WERI-Rb-1 (cell line): ENCODE results near the gene AAR2.

ENCODE experiments used
- DNase-seq: peaks from one replicate; pipeline ENCODE4 v3.0.0-alpha.2; 2020
- H3K27ac ChIP-seq: fragments of 250-450 bp; sonication (Bioruptor Pico); 2 replicates; pipeline ENCODE4 v1.5.1; 2020; ENCODE audit warnings: mild to moderate bottlenecking, moderate library complexity
- H3K27me3 ChIP-seq: fragments of 250-450 bp; sonication (Bioruptor Pico); 2 replicates; pipeline ENCODE4 v1.5.1; 2021; ENCODE audit warnings: mild to moderate bottlenecking, low read depth, moderate library complexity; ENCODE audit not compliant: insufficient read depth, severe bottlenecking
- H3K36me3 ChIP-seq: fragments of 250-450 bp; sonication (Bioruptor Pico); 2 replicates; pipeline ENCODE4 v1.5.1; 2020; ENCODE audit warnings: mild to moderate bottlenecking, moderate library complexity
- H3K4me3 ChIP-seq: 2 replicates; pipeline ENCODE4 v1.5.1; 2011; ENCODE audit warnings: low read depth, mild to moderate bottlenecking, control low read depth, low read length
- H3K9me3 ChIP-seq: fragments of 250-450 bp; sonication (Bioruptor Pico); 2 replicates; pipeline ENCODE4 v1.5.1; 2021; ENCODE audit warnings: mild to moderate bottlenecking, moderate library complexity; ENCODE audit not compliant: severe bottlenecking
- CTCF ChIP-seq: IDR thresholded peaks from 2 replicates; pipeline ENCODE4 v1.5.1; 2011; ENCODE audit warnings: low read depth, mild to moderate bottlenecking, control low read depth, inconsistent platforms, low read length

The AAR2 gene

GRCh38 chr20:36200451-36200850, 35.8 kb upstream of the AAR2 start:
- TF ChIP-seq CTCF: no peak
- Histone ChIP-seq H3K9me3 (no peaks in the 10 kb centered on the region), H3K27ac (peak overlapping the region; percentile 61), H3K27me3 (no peaks in the 10 kb centered on the region), H3K4me3 (no peak overlapping the region), H3K36me3 (no peaks in the 10 kb centered on the region)
- peak; percentile 66 for DNase-seq

- no peak for TF ChIP-seq CTCF
- no peak overlapping the region for H3K4me3 ChIP-seq
- no peaks in the 10 kb centered on the region for H3K9me3 ChIP-seq
- no peaks in the 10 kb centered on the region for H3K36me3 ChIP-seq
- H3K27ac ChIP-seq: no peak overlapping the region; the same call in 1 of the 2 replicates
- H3K27me3 ChIP-seq: no peaks in the 10 kb centered on the region
- no peak for DNase-seq
Measured at GRCh38 chr20:36201198-36201597, 35.1 kb upstream of the AAR2 start.

- H3K9me3 ChIP-seq: no peaks in the 10 kb centered on the region
- no peaks in the 10 kb centered on the region for H3K36me3 ChIP-seq
- H3K27me3 ChIP-seq: no peaks in the 10 kb centered on the region
- no peak overlapping the region for H3K4me3 ChIP-seq
- TF ChIP-seq CTCF: peak; percentile 99
- H3K27ac ChIP-seq: no peak overlapping the region
- DNase-seq: peak; percentile 80
Measured at GRCh38 chr20:36202891-36203338, 33.4 kb upstream of the AAR2 start.

GRCh38 chr20:36203861-36204260, 32.4 kb upstream of the AAR2 start:
- no peaks in the 10 kb centered on the region for H3K27me3 ChIP-seq
- DNase-seq: no peak
- no peak overlapping the region for H3K4me3 ChIP-seq
- no peaks in the 10 kb centered on the region for H3K36me3 ChIP-seq
- H3K9me3 ChIP-seq: no peaks in the 10 kb centered on the region
- TF ChIP-seq CTCF: no peak
- no peak overlapping the region for H3K27ac ChIP-seq

GRCh38 chr20:36205026-36205425, 31.3 kb upstream of the AAR2 start:
- no peak for DNase-seq
- Histone ChIP-seq H3K27me3 (no peaks in the 10 kb centered on the region), H3K4me3 (no peak overlapping the region), H3K27ac (no peak overlapping the region), H3K9me3 (no peaks in the 10 kb centered on the region), H3K36me3 (no peaks in the 10 kb centered on the region)
- TF ChIP-seq CTCF: no peak

- H3K27ac ChIP-seq: no peak overlapping the region
- H3K4me3 ChIP-seq: no peak overlapping the region
- no peaks in the 10 kb centered on the region for H3K27me3 ChIP-seq
- TF ChIP-seq CTCF: no peak
- DNase-seq: no peak
- H3K9me3 ChIP-seq: no peaks in the 10 kb centered on the region
- H3K36me3 ChIP-seq: no peaks in the 10 kb centered on the region
Measured at GRCh38 chr20:36206068-36206467, 30.2 kb upstream of the AAR2 start.
